ENCODE results near the gene DNMT1. TPM values are rescaled to one million over a fixed set of nuclear protein-coding genes. Genes with fewer than 3 reads are reported as not detected.
A peak's percentile ranks its signal among the peaks of the same experiment; 100 is the strongest.

DNMT1 gene
- polyA plus RNA-seq, 1 of the 3 experiments (the other 2 are of a cell fraction) = 58.3 TPM

DNA sequence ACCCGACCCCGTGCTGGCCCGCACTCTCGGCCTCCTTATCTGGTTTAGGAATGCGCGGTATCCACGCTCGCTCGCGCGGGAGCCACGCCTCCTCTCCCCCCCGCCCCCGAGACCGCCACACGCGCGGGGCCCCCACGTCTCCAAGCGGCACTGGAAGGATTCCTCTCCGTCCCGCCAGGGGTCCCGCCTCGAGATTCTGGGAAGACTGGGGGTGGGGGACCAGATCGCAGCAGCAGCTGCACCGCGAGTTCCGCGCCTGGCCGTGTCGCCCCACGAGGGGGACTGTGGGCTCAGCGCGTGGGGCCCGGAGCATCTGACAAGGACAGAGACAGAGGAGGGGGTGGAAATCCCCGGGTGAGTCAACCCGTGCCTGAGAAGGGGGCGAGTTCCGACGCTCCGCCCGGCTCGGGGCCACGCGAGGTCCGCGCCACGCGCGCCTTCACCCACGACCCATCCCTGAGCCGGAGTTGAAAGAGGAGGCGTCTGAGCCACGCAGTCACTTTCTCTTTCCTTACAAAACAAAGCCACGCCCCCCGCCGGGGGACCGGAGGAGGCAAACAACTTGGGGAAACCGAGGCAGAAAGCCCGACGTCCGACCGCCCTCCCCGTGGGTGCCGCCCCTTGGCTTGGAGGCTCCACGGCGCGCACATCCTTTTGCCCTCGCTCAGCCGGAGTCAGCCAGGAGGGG is 35.6 kb upstream of the DNMT1 start:
- no peaks in the 10 kb centered on the region for H3K27me3 ChIP-seq (ENCODE audit: insufficient read depth)
- H3K4me3 ChIP-seq (ENCODE audit: low read depth in 2 of 2, low read length in 1 of 2) = peak overlapping the region; percentile 72 to 98
- H3K27ac ChIP-seq (ENCODE audit: low read depth in 2 of 2, low read length in 1 of 2) = peak overlapping the region; percentile 54 to 88; a peak in 3 of 4 replicates
- ChIA-PET POLR2A (interaction anchor here (1.6 kb wide), 1 partner anchor 36 kb away, joined by 3 read pairs; no protein-coding TSS in a partner anchor), CTCF (interaction anchor here (1.4 to 5.5 kb wide), 4 partner anchors 19 to 299 kb away, joined by 3 to 54 read pairs (median 18); no protein-coding TSS in a partner anchor)
- no peaks in the 10 kb centered on the region for H3K9me3 ChIP-seq
- H3F3A ChIP-seq (replicated peaks; ENCODE audit: insufficient read depth) = peaks cover 4% of the 10 kb centered on the region
- H3K9me2 ChIP-seq = no peaks in the 10 kb centered on the region
- H3K36me3 ChIP-seq (replicated peaks in 1 of 2; ENCODE audit: control insufficient read depth in 1 of 2, insufficient read depth in 2 of 2, low read length in 1 of 2) = no peaks in the 10 kb centered on the region
- peak overlapping the region; percentile 92 for H3K9ac ChIP-seq
- H3K79me2 ChIP-seq (ENCODE audit: insufficient read depth) = peaks cover 10% of the 10 kb centered on the region; the same call in 1 of the 2 replicates
- H2AFZ ChIP-seq (ENCODE audit: low read depth) = peak overlapping the region; percentile 83
- no peak for DNase-seq
- H4K20me1 ChIP-seq (ENCODE audit: insufficient read depth) = 0 out of 2 replicates have a peak, but pooled peaks cover 4% of the 10 kb centered on the region
- TF ChIP-seq, protein P1, sequence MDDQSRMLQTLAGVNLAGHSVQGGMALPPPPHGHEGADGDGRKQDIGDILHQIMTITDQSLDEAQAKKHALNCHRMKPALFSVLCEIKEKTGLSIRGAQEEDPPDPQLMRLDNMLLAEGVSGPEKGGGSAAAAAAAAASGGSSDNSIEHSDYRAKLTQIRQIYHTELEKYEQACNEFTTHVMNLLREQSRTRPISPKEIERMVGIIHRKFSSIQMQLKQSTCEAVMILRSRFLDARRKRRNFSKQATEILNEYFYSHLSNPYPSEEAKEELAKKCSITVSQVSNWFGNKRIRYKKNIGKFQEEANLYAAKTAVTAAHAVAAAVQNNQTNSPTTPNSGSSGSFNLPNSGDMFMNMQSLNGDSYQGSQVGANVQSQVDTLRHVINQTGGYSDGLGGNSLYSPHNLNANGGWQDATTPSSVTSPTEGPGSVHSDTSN (IDR thresholded peaks at IDR 0.05) = no peak
- peak; percentile 29 for TF ChIP-seq CHD2 (IDR thresholded peaks at IDR 0.05; ENCODE audit: low read length, partially characterized antibody)
- peak; percentile 48; the same call in 1 of the 2 replicates for TF ChIP-seq MXI1 (IDR thresholded peaks at IDR 0.05; ENCODE audit: low read depth, low read length)
- no peak for TF ChIP-seq FOXM1 (IDR thresholded peaks at IDR 0.05; ENCODE audit: low read depth)
- TF ChIP-seq GATA2 (CRISPR knock-in tag; IDR thresholded peaks at IDR 0.05) = no peak; the same call in 1 of the 2 replicates
- TF ChIP-seq NRF1 (IDR thresholded peaks at IDR 0.05; ENCODE audit: low read depth, low read length) = no peak
- H3K4me1 ChIP-seq (ENCODE audit: control insufficient read depth in 1 of 2, insufficient read depth in 2 of 2, low read depth in 1 of 2, low read length in 1 of 2) = peaks cover 0 to 26% of the 10 kb centered on the region in 2 experiments; a peak in 1 of 4 replicates
- peak overlapping the region; percentile 98 for H3K4me2 ChIP-seq
- WGBS (ENCODE audit: low lambda C conversion rate) = 3% methylated on average over 22 of the region's 70 CpGs

DNA sequence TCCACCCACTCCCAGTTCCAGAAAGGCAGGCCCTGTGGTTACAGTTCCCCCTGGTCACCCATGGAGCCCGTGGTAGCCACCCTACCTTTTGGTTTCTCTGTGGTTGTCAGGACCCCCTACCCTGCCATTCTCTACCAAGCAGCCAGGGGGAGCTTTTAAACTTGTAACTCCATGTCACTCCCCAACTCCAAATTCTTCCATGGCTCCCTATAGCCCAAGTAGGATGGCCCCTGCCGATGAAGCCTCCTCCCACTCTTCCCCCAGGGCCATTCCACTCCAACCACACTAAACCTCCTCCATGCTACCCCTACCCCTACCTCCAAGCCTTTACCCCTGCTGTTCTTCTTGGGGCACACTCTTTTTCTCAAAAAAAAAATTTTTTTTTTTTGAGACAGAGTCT is 34.2 kb upstream of the DNMT1 start:
- Histone ChIP-seq H3K27me3 (ENCODE audit: insufficient read depth) (no peaks in the 10 kb centered on the region), H3K27ac (ENCODE audit: low read depth in 2 of 2, low read length in 1 of 2) (peak overlapping the region in 1 of 2 experiments; percentile 31; a peak in 1 of 4 replicates), H3F3A (replicated peaks; ENCODE audit: insufficient read depth) (peaks cover 4% of the 10 kb centered on the region), H4K20me1 (ENCODE audit: insufficient read depth) (0 out of 2 replicates have a peak, but pooled peaks cover 4% of the 10 kb centered on the region), H3K9ac (no peak overlapping the region), H3K4me1 (ENCODE audit: control insufficient read depth in 1 of 2, insufficient read depth in 2 of 2, low read depth in 1 of 2, low read length in 1 of 2) (peaks cover 0 to 26% of the 10 kb centered on the region in 2 experiments; a peak in 1 of 4 replicates), H3K4me3 (ENCODE audit: low read depth in 2 of 2, low read length in 1 of 2) (no peak overlapping the region), H3K9me3 (no peaks in the 10 kb centered on the region), H3K9me2 (no peaks in the 10 kb centered on the region), H3K79me2 (ENCODE audit: insufficient read depth) (peaks cover 10% of the 10 kb centered on the region; the same call in 1 of the 2 replicates), H2AFZ (ENCODE audit: low read depth) (no peak overlapping the region), H3K36me3 (replicated peaks in 1 of 2; ENCODE audit: control insufficient read depth in 1 of 2, insufficient read depth in 2 of 2, low read length in 1 of 2) (no peaks in the 10 kb centered on the region), H3K4me2 (no peak overlapping the region)
- WGBS (ENCODE audit: low lambda C conversion rate) = 57% methylated on average over 2 of the region's 2 CpGs
- CTCF ChIA-PET = interaction anchor here (0.7 to 5.5 kb wide), 8 partner anchors 17 to 78 kb away, joined by 3 to 54 read pairs (median 4); no protein-coding TSS in a partner anchor
- POLR2A ChIA-PET = interaction anchor here (1.2 kb wide), 1 partner anchor 23 kb away, joined by 3 read pairs; no protein-coding TSS in a partner anchor
- peak; percentile 45 for DNase-seq
- TF ChIP-seq TEAD4 (IDR thresholded peaks at IDR 0.05; ENCODE audit: borderline replicate concordance, insufficient read depth) (no peak), SMC3 (IDR thresholded peaks at IDR 0.05; ENCODE audit: low read depth, low read length) (peak; percentile 33; the same call in 1 of the 2 replicates), RFX5 (IDR thresholded peaks at IDR 0.05; ENCODE audit: low read length) (no peak), TCF12 (IDR thresholded peaks at IDR 0.05) (no peak), GATA2 (CRISPR knock-in tag; IDR thresholded peaks at IDR 0.05) (no peak), EZH2phosphoT487 (IDR thresholded peaks at IDR 0.05; ENCODE audit: borderline replicate concordance, low read depth) (no peak), RAD21 (IDR thresholded peaks at IDR 0.05; ENCODE audit: low read length) (peak; percentile 36; the same call in 1 of the 2 replicates), JUND (IDR thresholded peaks at IDR 0.05) (no peak), NFIC (IDR thresholded peaks at IDR 0.05; ENCODE audit: borderline replicate concordance) (no peak), FOSL2 (IDR thresholded peaks at IDR 0.05; ENCODE audit: borderline replicate concordance, low read depth) (no peak), MXI1 (IDR thresholded peaks at IDR 0.05; ENCODE audit: low read depth, low read length) (no peak), FOXM1 (IDR thresholded peaks at IDR 0.05; ENCODE audit: low read depth) (no peak), RXRA (IDR thresholded peaks at IDR 0.05; ENCODE audit: borderline replicate concordance, low read depth) (no peak)
- TF ChIP-seq, protein P2, sequence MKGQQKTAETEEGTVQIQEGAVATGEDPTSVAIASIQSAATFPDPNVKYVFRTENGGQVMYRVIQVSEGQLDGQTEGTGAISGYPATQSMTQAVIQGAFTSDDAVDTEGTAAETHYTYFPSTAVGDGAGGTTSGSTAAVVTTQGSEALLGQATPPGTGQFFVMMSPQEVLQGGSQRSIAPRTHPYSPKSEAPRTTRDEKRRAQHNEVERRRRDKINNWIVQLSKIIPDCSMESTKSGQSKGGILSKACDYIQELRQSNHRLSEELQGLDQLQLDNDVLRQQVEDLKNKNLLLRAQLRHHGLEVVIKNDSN (IDR thresholded peaks at IDR 0.05; ENCODE audit: borderline replicate concordance, low read depth) = no peak
- TF ChIP-seq, protein P3, sequence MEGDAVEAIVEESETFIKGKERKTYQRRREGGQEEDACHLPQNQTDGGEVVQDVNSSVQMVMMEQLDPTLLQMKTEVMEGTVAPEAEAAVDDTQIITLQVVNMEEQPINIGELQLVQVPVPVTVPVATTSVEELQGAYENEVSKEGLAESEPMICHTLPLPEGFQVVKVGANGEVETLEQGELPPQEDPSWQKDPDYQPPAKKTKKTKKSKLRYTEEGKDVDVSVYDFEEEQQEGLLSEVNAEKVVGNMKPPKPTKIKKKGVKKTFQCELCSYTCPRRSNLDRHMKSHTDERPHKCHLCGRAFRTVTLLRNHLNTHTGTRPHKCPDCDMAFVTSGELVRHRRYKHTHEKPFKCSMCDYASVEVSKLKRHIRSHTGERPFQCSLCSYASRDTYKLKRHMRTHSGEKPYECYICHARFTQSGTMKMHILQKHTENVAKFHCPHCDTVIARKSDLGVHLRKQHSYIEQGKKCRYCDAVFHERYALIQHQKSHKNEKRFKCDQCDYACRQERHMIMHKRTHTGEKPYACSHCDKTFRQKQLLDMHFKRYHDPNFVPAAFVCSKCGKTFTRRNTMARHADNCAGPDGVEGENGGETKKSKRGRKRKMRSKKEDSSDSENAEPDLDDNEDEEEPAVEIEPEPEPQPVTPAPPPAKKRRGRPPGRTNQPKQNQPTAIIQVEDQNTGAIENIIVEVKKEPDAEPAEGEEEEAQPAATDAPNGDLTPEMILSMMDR (IDR thresholded peaks at IDR 0.05) = peak; percentile 53
- TF ChIP-seq, protein P4, sequence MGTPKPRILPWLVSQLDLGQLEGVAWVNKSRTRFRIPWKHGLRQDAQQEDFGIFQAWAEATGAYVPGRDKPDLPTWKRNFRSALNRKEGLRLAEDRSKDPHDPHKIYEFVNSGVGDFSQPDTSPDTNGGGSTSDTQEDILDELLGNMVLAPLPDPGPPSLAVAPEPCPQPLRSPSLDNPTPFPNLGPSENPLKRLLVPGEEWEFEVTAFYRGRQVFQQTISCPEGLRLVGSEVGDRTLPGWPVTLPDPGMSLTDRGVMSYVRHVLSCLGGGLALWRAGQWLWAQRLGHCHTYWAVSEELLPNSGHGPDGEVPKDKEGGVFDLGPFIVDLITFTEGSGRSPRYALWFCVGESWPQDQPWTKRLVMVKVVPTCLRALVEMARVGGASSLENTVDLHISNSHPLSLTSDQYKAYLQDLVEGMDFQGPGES (IDR thresholded peaks at IDR 0.05; ENCODE audit: low read depth, low read length) = no peak

Measured in SK-N-SH (cell line).